Measurements from ENCODE around the gene EEF1AKMT3. TPM values are rescaled to one million over a fixed set of nuclear protein-coding genes. Genes with fewer than 3 reads are reported as not detected.

EEF1AKMT3 gene
- total and polyA plus RNA-seq, 2 experiments from 2014 or later: 12.4 to 15.7 TPM

- peaks cover 52% of the 10 kb centered on the region for H3K4me1 ChIP-seq (ENCODE audit: insufficient read depth)
- H3K4me2 ChIP-seq (ENCODE audit: unreplicated experiment): no peak overlapping the region
- in situ Hi-C loops (cut with MboI): no loop called here
- peaks cover 38% of the 10 kb centered on the region for H4K20me1 ChIP-seq (ENCODE audit: insufficient read depth)
- H3K9me2 ChIP-seq (ENCODE audit: insufficient read depth): no peaks in the 10 kb centered on the region
- H3K79me2 ChIP-seq (ENCODE audit: insufficient read depth): peaks cover 100% of the 10 kb centered on the region
- H3F3A ChIP-seq (ENCODE audit: insufficient read depth): peaks cover 59% of the 10 kb centered on the region
- no peak overlapping the region for H3K9ac ChIP-seq
- H3K36me3 ChIP-seq (ENCODE audit: low read depth): peaks cover 52% of the 10 kb centered on the region
- no peaks in the 10 kb centered on the region for H3K9me3 ChIP-seq (ENCODE audit: low read depth)
- no peak for DNase-seq
- H3K27me3 ChIP-seq (replicated peaks; ENCODE audit: insufficient read depth): no peaks in the 10 kb centered on the region
- no peak overlapping the region for H3K27ac ChIP-seq
- no peak overlapping the region for H2AFZ ChIP-seq
- WGBS, 2 experiments (ENCODE audit: low coverage in 1 of 2, low lambda C conversion rate in 2 of 2, missing lambda C conversion rate in 2 of 2): 73 to 74% methylated on average over 10 of the region's 10 CpGs
- TF ChIP-seq EZH2 (IDR thresholded peaks at IDR 0.05; ENCODE audit: insufficient read depth, poor library complexity, severe bottlenecking) (no peak), EZH2phosphoT487 (IDR thresholded peaks at IDR 0.05; ENCODE audit: insufficient read depth, low read depth) (no peak)
- no peak overlapping the region for H3K4me3 ChIP-seq
Measured at GRCh38 chr12:57829025-57829777, 56.8 kb downstream of the EEF1AKMT3 start.

- WGBS, 2 experiments (ENCODE audit: low coverage in 1 of 2, low lambda C conversion rate in 2 of 2, missing lambda C conversion rate in 2 of 2): 96 to 100% methylated on average over 2 of the region's 2 CpGs
- in situ Hi-C loops (cut with MboI): no loop called here
- H3K36me3 ChIP-seq (ENCODE audit: low read depth): peaks cover 40% of the 10 kb centered on the region
Measured at GRCh38 chr12:57830393-57830792, 58.0 kb downstream of the EEF1AKMT3 start.

More at GRCh38 chr12:57830393-57830792, 58.0 kb downstream of the EEF1AKMT3 start:
- no peak overlapping the region for H3K4me2 ChIP-seq (ENCODE audit: unreplicated experiment)
- H4K20me1 ChIP-seq (ENCODE audit: insufficient read depth): peaks cover 46% of the 10 kb centered on the region
- H3K9ac ChIP-seq: no peak overlapping the region
- H3K4me3 ChIP-seq: no peak overlapping the region
- TF ChIP-seq EZH2 (IDR thresholded peaks at IDR 0.05; ENCODE audit: insufficient read depth, poor library complexity, severe bottlenecking) (no peak), EZH2phosphoT487 (IDR thresholded peaks at IDR 0.05; ENCODE audit: insufficient read depth, low read depth) (no peak)
- peaks cover 60% of the 10 kb centered on the region for H3K4me1 ChIP-seq (ENCODE audit: insufficient read depth)
- H3K79me2 ChIP-seq (ENCODE audit: insufficient read depth): peaks cover 100% of the 10 kb centered on the region
- DNase-seq: no peak
- H3F3A ChIP-seq (ENCODE audit: insufficient read depth): peaks cover 67% of the 10 kb centered on the region
- no peak overlapping the region; the same call in 1 of the 2 replicates for H3K27ac ChIP-seq
- H3K27me3 ChIP-seq (replicated peaks; ENCODE audit: insufficient read depth): no peaks in the 10 kb centered on the region
- H3K9me2 ChIP-seq (ENCODE audit: insufficient read depth): no peaks in the 10 kb centered on the region
- no peaks in the 10 kb centered on the region for H3K9me3 ChIP-seq (ENCODE audit: low read depth)
- H2AFZ ChIP-seq: no peak overlapping the region

MicroRNA genes within 50 kb of the gene (microRNA counts, 767-probe panel; counts per million panel counts)
- microRNA hsa-miR-26a-5p: 7,367 counts per million, percentile 96 among the panel's probes with 10 or more counts

Small RNA genes lying within 50 kb of the gene (microRNA-seq; reads per million reads assigned to microRNA genes)
- gene MIR26A2 (ENCODE audit: borderline number of aligned reads) (123 reads per million, percentile 50 among the genes with 10 or more reads in this experiment), gene MIR6759 (ENCODE audit: borderline number of aligned reads) (not detected)

Small RNA genes lying within 50 kb of the gene (small RNA-seq; reads per million reads assigned to genes)
- gene MIR26A2 (ENCODE audit: low read depth, low replicate concordance): 0.37 reads per million
- gene RNU6-1083P (ENCODE audit: low read depth, low replicate concordance): not detected

Other genes with a start within 250 kb of the EEF1AKMT3 start
- gene MBD6, start 249.8 kb upstream of the EEF1AKMT3 start, total RNA-seq (2014; rRNA removed; shearing (Covaris generic)): 2.1 and 2.8 TPM in 2 replicates
- 9.7 and 13.0 TPM in 2 replicates for gene MBD6, start 249.8 kb upstream of the EEF1AKMT3 start, polyA plus RNA-seq (2016; fragmentation: Nextera tagmentation; extraction: Ambion mirVana)
- 158 and 202 TPM in 2 replicates for gene DCTN2, start 225.4 kb upstream of the EEF1AKMT3 start, total RNA-seq (2014; rRNA removed; shearing (Covaris generic))
- 141 and 144 TPM in 2 replicates for gene DCTN2, start 225.4 kb upstream of the EEF1AKMT3 start, polyA plus RNA-seq (2016; fragmentation: Nextera tagmentation; extraction: Ambion mirVana)
- gene KIF5A, start 222.6 kb upstream of the EEF1AKMT3 start, total RNA-seq (2014; rRNA removed; shearing (Covaris generic)): under 0.01 and 0.11 TPM in 2 replicates
- 0.15 and 0.18 TPM in 2 replicates for gene KIF5A, start 222.6 kb upstream of the EEF1AKMT3 start, polyA plus RNA-seq (2016; fragmentation: Nextera tagmentation; extraction: Ambion mirVana)
- gene PIP4K2C, start 181.4 kb upstream of the EEF1AKMT3 start, total RNA-seq (2014; rRNA removed; shearing (Covaris generic)): 21.5 and 27.3 TPM in 2 replicates
- 20.7 and 22.5 TPM in 2 replicates for gene PIP4K2C, start 181.4 kb upstream of the EEF1AKMT3 start, polyA plus RNA-seq (2016; fragmentation: Nextera tagmentation; extraction: Ambion mirVana)
- gene DTX3, start 167.8 kb upstream of the EEF1AKMT3 start, total RNA-seq (2014; rRNA removed; shearing (Covaris generic)): 12.3 and 19.6 TPM in 2 replicates
- gene DTX3, start 167.8 kb upstream of the EEF1AKMT3 start, polyA plus RNA-seq (2016; fragmentation: Nextera tagmentation; extraction: Ambion mirVana): 7.7 and 8.7 TPM in 2 replicates
- gene ARHGEF25, start 161.2 kb upstream of the EEF1AKMT3 start, total RNA-seq (2014; rRNA removed; shearing (Covaris generic)): 24.2 and 43.0 TPM in 2 replicates
- gene ARHGEF25, start 161.2 kb upstream of the EEF1AKMT3 start, polyA plus RNA-seq (2016; fragmentation: Nextera tagmentation; extraction: Ambion mirVana): 0.24 and 0.60 TPM in 2 replicates
- gene B4GALNT1, start 139.4 kb upstream of the EEF1AKMT3 start, total RNA-seq (2014; rRNA removed; shearing (Covaris generic)): 7.8 and 8.6 TPM in 2 replicates
- gene B4GALNT1, start 139.4 kb upstream of the EEF1AKMT3 start, polyA plus RNA-seq (2016; fragmentation: Nextera tagmentation; extraction: Ambion mirVana): 4.7 and 5.4 TPM in 2 replicates
- 215 and 329 TPM in 2 replicates for gene OS9, start 78.5 kb upstream of the EEF1AKMT3 start, total RNA-seq (2014; rRNA removed; shearing (Covaris generic))
- gene OS9, start 78.5 kb upstream of the EEF1AKMT3 start, polyA plus RNA-seq (2016; fragmentation: Nextera tagmentation; extraction: Ambion mirVana): 186 and 194 TPM in 2 replicates
- gene AGAP2, start 33.9 kb upstream of the EEF1AKMT3 start, total RNA-seq (2014; rRNA removed; shearing (Covaris generic)): under 0.01 TPM in 1 of 2 replicates, not detected in the other
- 0.11 TPM in 1 of 2 replicates, not detected in the other for gene AGAP2, start 33.9 kb upstream of the EEF1AKMT3 start, polyA plus RNA-seq (2016; fragmentation: Nextera tagmentation; extraction: Ambion mirVana)
- gene TSPAN31, start 27.6 kb upstream of the EEF1AKMT3 start, total RNA-seq (2014; rRNA removed; shearing (Covaris generic)): 70.8 and 112 TPM in 2 replicates
- gene TSPAN31, start 27.6 kb upstream of the EEF1AKMT3 start, polyA plus RNA-seq (2016; fragmentation: Nextera tagmentation; extraction: Ambion mirVana): 47.2 and 48.4 TPM in 2 replicates
- 133 and 152 TPM in 2 replicates for gene CDK4, start 20.3 kb upstream of the EEF1AKMT3 start, total RNA-seq (2014; rRNA removed; shearing (Covaris generic))
- 123 and 137 TPM in 2 replicates for gene CDK4, start 20.3 kb upstream of the EEF1AKMT3 start, polyA plus RNA-seq (2016; fragmentation: Nextera tagmentation; extraction: Ambion mirVana)
- 0.97 and 1.4 TPM in 2 replicates for gene MARCHF9, start 17.5 kb upstream of the EEF1AKMT3 start, total RNA-seq (2014; rRNA removed; shearing (Covaris generic))
- 0.18 TPM in 1 of 2 replicates, not detected in the other for gene MARCHF9, start 17.5 kb upstream of the EEF1AKMT3 start, polyA plus RNA-seq (2016; fragmentation: Nextera tagmentation; extraction: Ambion mirVana)
- gene CYP27B1, start 5.5 kb upstream of the EEF1AKMT3 start, total RNA-seq (2014; rRNA removed; shearing (Covaris generic)): 0.86 and 1.0 TPM in 2 replicates
- gene CYP27B1, start 5.5 kb upstream of the EEF1AKMT3 start, polyA plus RNA-seq (2016; fragmentation: Nextera tagmentation; extraction: Ambion mirVana): 0.42 and 0.78 TPM in 2 replicates
- 3.7 and 7.3 TPM in 2 replicates for gene METTL1, start 509 bp upstream of the EEF1AKMT3 start, total RNA-seq (2014; rRNA removed; shearing (Covaris generic))
- 29.8 and 33.2 TPM in 2 replicates for gene METTL1, start 509 bp upstream of the EEF1AKMT3 start, polyA plus RNA-seq (2016; fragmentation: Nextera tagmentation; extraction: Ambion mirVana)
- gene TSFM, start 10.2 kb downstream of the EEF1AKMT3 start, total RNA-seq (2014; rRNA removed; shearing (Covaris generic)): 13.0 and 37.9 TPM in 2 replicates
- gene TSFM, start 10.2 kb downstream of the EEF1AKMT3 start, polyA plus RNA-seq (2016; fragmentation: Nextera tagmentation; extraction: Ambion mirVana): 36.1 and 42.2 TPM in 2 replicates
- 1.4 and 3.4 TPM in 2 replicates for gene AVIL, start 46.1 kb downstream of the EEF1AKMT3 start, total RNA-seq (2014; rRNA removed; shearing (Covaris generic))
- gene AVIL, start 46.1 kb downstream of the EEF1AKMT3 start, polyA plus RNA-seq (2016; fragmentation: Nextera tagmentation; extraction: Ambion mirVana): 1.9 and 2.4 TPM in 2 replicates
- 97.3 and 109 TPM in 2 replicates for gene CTDSP2, start 74.1 kb downstream of the EEF1AKMT3 start, total RNA-seq (2014; rRNA removed; shearing (Covaris generic))
- gene CTDSP2, start 74.1 kb downstream of the EEF1AKMT3 start, polyA plus RNA-seq (2016; fragmentation: Nextera tagmentation; extraction: Ambion mirVana): 51.7 and 52.7 TPM in 2 replicates
- 8.0 and 14.8 TPM in 2 replicates for gene ATP23, start 169.0 kb downstream of the EEF1AKMT3 start, total RNA-seq (2014; rRNA removed; shearing (Covaris generic))
- gene ATP23, start 169.0 kb downstream of the EEF1AKMT3 start, polyA plus RNA-seq (2016; fragmentation: Nextera tagmentation; extraction: Ambion mirVana): 4.3 and 5.7 TPM in 2 replicates